ENCODE measurements around the gene XK.
"Not testable (repeated sequence)": the region's sequence is repeated elsewhere in the genome, so short reads cannot be mapped to it uniquely, and the experiment has no call there.

Gene XK

GRCh38 chrX:37752936-37753335 is 67.3 kb downstream of the XK start:
- DNase-seq (ENCODE audit: low spot score): no peak
- FAIRE-seq: no peak

GRCh38 chrX:37753384-37753783 is 67.8 kb downstream of the XK start:
- no peak for DNase-seq (ENCODE audit: low spot score)
- no peak for FAIRE-seq

GRCh38 chrX:37754516-37754915 is 68.9 kb downstream of the XK start:
- no peak for DNase-seq (ENCODE audit: low spot score)
- FAIRE-seq: no peak

DNA sequence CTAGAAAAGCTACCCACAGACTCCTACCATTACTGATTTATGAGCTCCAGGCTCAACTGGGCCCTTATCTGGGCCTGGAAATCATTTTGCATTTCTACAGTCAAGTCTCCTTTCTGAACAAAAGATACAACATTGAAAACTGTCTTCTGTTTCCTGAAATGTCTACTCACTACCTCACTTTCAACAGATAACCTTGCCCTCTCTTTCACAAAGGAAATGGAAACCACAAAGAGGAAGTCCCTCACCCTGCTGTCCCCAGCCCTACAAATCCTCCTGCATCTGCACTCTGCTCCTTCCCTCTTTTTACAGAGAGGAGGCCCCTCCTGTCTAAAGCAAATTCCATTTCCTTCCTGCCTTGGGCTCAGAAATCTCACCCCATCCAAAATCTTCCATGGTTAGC is 69.4 kb downstream of the XK start:
- no peak for FAIRE-seq
- DNase-seq (ENCODE audit: low spot score): no peak

DNA sequence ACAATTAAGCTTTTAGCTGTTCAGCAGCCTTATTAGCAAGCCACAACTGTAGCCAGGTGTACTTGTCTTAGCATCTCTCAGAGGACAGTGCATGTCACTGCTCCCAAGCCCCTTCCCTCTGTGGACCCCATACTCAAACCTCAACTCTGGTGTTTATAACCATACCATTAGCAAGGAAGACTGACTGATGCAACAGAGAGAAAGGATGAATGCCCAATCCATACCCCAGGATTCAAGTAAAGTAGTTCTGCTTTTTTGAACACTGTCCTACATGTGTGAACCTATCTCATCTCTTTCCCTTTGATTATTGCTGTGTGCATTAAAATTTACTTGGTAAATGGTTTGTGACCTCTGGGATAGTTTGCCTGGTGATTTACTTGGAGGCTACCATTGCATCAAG is 71.5 kb downstream of the XK start:
- no peak for FAIRE-seq
- DNase-seq (ENCODE audit: low spot score): no peak

DNA sequence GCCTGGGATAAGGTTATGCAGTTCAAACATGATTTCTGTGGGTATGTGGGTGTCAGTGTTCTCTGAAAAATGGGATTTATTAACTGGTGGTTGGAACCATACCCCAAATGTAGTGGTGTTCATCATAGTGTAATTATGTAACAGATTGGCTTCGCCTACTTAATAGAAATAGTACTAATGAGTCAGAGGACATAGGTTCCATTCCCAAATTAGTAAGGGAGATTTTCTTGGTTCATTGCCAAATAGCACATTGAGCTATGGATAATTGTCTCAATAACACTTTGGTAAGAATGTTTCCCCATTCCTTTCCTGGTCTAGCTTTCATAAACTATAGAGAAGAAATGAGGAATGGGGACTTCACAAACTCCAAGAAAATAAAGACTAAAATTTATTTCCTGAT is 73.8 kb downstream of the XK start:
- FAIRE-seq (no peak), DNase-seq (ENCODE audit: low spot score) (no peak)

GRCh38 chrX:37759878-37760418 is 74.4 kb downstream of the XK start:
- FAIRE-seq (no peak), DNase-seq (ENCODE audit: low spot score) (no peak)

- FAIRE-seq (no peak), DNase-seq (ENCODE audit: low spot score) (no peak)
Observed at GRCh38 chrX:37763400-37763799, 77.8 kb downstream of the XK start.

- DNase-seq (ENCODE audit: low spot score) (no peak), FAIRE-seq (no peak)
Observed at GRCh38 chrX:37765507-37765906, 79.9 kb downstream of the XK start.

DNA sequence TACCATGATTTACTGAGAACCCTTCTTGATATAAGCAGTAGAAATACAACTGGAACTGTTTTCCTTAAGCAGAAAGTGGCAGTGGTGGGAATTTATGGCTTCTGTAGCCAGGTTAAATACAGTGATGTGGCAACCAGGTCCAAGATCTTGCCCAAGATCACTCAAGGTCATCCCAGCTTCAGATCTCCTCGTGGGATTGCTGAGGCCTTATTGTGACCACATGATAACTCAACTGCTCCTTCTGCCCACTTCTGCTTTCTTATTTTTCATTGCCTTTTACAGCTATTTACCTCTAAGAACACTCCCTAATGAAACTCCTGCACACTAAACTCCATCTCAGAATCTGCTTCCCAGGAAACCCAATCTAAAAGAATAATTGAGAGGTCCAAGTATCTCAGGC is 81.8 kb downstream of the XK start:
- FAIRE-seq (no peak), DNase-seq (ENCODE audit: low spot score) (no peak)

GRCh38 chrX:37768866-37769265 is 83.3 kb downstream of the XK start:
- not testable (repeated sequence) for DNase-seq (ENCODE audit: low spot score); FAIRE-seq

GRCh38 chrX:37776283-37776986 is 90.8 kb downstream of the XK start:
- FAIRE-seq (no peak), DNase-seq (ENCODE audit: low spot score) (no peak)

DNA sequence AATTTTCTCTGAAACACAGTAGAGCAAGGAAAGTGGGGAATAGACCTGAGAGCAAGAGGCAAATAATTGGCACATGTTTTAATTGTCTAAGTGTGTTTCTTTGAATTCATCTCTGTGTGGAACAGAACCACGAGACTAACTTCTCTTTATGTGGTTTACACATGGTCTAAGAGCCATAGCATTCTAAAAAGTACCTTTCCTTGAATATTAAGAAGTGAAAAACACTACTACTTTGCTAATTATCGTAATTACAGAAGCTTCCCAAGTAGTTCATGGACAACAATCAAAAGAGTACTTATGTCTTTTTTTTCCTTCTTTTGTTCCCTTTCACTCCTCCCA is 91.4 kb downstream of the XK start:
- no peak for DNase-seq (ENCODE audit: low spot score)
- FAIRE-seq: no peak

DNA sequence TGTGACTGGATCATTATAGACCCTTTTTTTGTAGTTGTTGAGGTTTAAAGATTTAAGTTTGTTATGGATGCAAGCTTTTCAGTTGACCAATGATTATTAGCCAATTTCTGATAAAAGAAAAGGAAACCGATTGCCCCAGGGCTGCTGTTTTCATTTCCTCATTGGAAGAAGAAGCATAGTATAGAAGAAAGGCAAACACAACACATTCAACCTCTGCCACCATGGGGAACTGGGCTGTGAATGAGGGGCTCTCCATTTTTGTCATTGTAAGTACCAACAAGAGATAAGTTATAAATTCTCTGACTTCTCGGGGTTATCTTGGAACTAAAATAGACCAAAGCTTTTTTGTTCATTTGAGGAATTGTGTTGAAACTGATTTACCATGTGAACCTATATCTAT is 94.3 kb downstream of the XK start, which contains the start of gene CYBB:
TSS of gene CYBB (plus strand) at position 203 of the 400 bp plus-strand sequence. CDS start at position 222, 19 bp downstream.
- FAIRE-seq (no peak), DNase-seq (ENCODE audit: low spot score) (no peak)

GRCh38 chrX:37781081-37781480 is 95.5 kb downstream of the XK start:
- FAIRE-seq: no peak
- no peak for DNase-seq (ENCODE audit: low spot score)

All from urothelium cell line (cell line).